Esophagus squamous epithelium (tissue), 4 donors: ENCODE data around the gene ITSN1.

Experiments
- CTCF ChIP-seq, 6 experiments: fragments of 450-650 bp in 4 of 6; fragments of 200-600 bp in 2 of 6; sonication (generic) in 2 of 6; IDR thresholded peaks; one replicate each; pipeline ENCODE4 v1.5.1; 2016 to 2019; ENCODE audit warnings: antibody characterized with exemption in 6 of 6, mild to moderate bottlenecking in 4 of 6, moderate library complexity in 4 of 6
- POLR2A ChIP-seq, 4 donors: fragments of 450-650 bp; IDR thresholded peaks; one replicate each; pipeline ENCODE4 v1.6.1; 2017; ENCODE audit warnings: antibody characterized with exemption in 4 of 4, mild to moderate bottlenecking in 4 of 4, moderate library complexity in 3 of 4

GRCh38 chr21:33657124-33657820, 15.0 kb downstream of the ITSN1 start:
- TF ChIP-seq CTCF (IDR thresholded peaks at IDR 0.05), result no peak
- TF ChIP-seq POLR2A (IDR thresholded peaks at IDR 0.05), result no peak
